ENCODE results near the gene COL6A1.

Gene COL6A1

GRCh38 chr21:46006547-46007491, 25.2 kb downstream of the COL6A1 start:
- DNase-seq: no peak

- no peak for DNase-seq
These were observed 25.9 kb downstream of the COL6A1 start for GRCh38 chr21:46007492-46007868.

- no peak for DNase-seq
These were observed 27.5 kb downstream of the COL6A1 start for GRCh38 chr21:46008893-46009621.

DNA sequence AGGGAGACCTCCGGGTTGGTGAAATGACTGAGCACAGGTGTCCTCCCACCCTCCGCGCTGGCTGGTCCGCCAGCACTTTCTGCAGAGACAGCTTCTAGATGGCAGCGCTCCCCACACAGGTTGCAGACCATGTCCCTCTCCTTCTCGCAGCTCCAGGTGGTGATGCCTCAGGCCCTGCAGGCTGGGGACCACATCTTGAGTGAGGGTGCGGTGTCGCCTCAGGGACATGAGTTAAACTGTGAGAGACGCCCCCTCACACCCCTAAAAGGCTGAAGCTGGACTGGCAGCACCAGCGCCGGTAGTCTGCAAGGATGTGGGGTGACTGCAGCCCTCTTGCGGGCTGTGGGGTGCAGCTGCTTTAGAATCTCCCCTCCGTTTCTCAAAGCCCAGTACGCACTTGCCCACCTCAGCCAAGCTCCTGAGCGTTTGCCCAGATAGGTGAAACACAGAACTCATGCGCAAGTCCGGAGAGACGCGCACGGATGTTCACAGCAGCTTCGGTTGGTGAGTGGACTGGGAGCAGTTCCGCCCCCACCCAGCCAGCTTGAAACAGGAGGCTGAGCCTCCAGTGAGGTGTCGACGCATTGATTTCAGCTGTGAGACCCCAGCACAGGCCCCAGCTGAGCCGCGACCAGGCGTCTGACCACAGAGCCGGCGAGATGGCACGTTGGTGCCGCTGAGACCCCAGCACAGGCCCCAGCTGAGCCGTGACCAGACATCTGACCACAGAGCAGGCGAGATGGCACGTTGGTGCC, 28.6 kb downstream of the COL6A1 start:
- no peak for DNase-seq

GRCh38 chr21:46011267-46011967, 29.8 kb downstream of the COL6A1 start:
- no peak for DNase-seq

DNA sequence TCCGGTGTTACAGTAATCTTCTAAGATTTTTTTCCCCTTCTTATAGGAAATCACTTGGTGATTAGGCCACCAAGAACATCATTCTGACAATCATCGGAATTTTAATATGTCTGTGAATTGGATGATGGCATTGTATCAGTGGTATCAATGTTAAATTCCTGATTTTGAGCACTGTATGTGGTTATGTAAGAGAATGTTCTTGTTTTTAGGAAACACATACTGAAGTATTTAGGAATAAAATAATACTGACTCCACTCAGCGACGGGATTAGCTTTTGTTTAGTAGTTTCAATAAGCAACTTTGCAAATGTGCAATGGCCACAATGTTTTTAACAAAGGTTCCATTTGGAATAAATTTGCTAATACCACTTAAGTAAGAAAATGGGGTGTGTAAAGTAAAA, 30.6 kb downstream of the COL6A1 start:
- DNase-seq: no peak

GRCh38 chr21:46014828-46015227, 33.3 kb downstream of the COL6A1 start:
- no peak for DNase-seq

DNA sequence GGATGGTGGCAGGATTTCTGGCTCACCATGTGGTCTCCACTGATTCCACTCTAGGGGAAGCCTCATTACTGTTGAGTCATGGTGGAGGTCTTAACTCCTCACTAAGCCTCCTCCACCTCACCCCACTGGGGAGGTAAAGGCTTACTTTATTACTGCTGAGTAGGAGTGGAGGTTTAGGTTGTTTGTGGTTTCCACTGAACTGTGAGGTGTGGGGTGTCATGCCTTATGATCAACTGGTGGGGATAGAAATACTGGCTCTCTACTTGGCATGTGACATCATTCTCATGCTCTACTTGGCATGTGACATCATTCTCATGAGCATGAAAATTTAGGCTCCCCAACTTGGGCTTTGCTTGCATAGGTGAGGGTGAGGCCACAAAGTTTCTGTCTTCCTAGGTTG, 35.6 kb downstream of the COL6A1 start:
- no peak for DNase-seq

- no peak for DNase-seq
These were observed 36.1 kb downstream of the COL6A1 start for GRCh38 chr21:46017695-46018094.

DNA sequence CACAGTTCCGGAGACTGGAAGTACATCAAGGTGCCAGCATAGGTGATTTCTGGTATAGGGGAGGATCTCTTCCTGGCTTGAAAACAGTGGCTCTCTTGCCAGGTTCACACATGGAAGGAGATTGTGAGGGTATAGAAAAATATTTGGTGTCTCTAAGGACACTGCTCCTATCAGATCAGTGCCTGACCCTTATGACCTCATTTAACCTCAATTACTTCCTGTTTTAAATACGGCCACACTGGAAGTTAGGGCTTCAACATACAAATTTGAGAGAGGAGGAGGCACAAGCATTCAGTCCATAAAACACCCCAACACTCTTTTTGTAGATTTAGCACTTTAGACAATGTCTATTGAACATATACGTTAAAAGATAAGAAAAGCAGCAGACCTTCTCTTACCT, 37.0 kb downstream of the COL6A1 start:
- no peak for DNase-seq

DNA sequence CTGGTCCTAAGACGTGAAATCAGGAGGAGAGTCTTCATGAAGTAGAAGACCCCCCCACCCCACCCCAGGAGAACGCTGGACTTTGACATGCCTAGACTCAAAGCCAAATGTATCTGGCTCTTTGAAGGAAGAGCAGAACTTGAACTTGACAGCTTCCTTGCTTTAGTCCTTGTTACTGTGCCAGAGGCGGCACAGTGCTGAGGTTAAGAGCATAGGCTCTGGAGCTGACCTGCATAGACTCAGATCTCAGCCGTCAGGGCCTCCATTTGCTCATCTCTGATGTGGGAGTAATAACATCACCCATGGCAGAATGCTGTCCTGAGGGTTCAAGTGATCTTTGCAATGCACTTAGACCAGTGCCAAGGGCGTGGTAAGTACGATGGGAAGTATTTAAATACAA, 39.0 kb downstream of the COL6A1 start:
- no peak for DNase-seq

DNA sequence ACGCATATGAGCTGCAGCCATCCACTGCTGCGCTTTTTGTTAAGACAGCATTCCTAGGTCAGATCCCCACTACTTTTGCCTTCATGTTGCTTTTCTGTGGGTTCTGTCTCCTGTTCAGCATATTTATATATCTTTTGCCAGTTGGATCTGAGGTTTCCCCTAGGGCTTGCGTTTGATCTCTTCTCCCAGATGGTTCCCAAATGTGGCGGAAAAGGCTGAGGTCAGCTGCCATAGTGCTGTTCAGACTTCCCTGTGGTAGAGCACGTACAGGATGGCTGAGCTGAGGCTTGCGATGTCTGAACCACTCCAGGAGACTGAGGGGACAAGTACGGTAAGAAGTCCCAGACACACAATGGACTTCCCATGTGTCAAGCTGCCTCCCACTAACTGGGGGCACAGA, 39.8 kb downstream of the COL6A1 start:
- no peak for DNase-seq

DNA sequence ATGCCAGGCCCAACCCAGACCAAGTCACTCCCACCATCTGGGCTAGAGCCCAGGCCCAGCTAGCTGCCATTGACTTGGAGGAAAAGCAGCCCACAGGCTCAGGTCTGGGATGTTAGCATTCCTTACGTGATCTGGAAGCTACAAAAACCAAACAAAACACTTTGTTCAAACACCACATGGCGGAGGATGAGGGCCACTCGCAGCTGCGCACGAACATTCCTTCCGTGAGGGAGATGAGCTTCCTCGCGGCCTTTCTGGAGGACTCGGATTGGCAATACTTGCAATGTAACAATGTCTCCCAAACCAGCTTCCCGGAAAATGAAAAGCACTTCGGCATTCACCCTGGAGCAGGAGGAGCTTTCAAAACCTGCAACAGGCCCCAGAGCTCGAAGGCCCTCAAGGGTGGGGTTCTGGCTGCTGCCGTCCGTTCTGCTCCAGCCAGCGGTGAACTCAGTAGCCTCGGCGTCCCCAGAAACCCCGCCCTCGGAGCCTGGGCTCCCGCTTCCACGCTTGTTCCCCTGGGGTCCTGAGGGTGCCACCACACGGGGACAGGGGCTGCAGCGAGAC, 40.5 kb downstream of the COL6A1 start:
- no peak for DNase-seq

DNA sequence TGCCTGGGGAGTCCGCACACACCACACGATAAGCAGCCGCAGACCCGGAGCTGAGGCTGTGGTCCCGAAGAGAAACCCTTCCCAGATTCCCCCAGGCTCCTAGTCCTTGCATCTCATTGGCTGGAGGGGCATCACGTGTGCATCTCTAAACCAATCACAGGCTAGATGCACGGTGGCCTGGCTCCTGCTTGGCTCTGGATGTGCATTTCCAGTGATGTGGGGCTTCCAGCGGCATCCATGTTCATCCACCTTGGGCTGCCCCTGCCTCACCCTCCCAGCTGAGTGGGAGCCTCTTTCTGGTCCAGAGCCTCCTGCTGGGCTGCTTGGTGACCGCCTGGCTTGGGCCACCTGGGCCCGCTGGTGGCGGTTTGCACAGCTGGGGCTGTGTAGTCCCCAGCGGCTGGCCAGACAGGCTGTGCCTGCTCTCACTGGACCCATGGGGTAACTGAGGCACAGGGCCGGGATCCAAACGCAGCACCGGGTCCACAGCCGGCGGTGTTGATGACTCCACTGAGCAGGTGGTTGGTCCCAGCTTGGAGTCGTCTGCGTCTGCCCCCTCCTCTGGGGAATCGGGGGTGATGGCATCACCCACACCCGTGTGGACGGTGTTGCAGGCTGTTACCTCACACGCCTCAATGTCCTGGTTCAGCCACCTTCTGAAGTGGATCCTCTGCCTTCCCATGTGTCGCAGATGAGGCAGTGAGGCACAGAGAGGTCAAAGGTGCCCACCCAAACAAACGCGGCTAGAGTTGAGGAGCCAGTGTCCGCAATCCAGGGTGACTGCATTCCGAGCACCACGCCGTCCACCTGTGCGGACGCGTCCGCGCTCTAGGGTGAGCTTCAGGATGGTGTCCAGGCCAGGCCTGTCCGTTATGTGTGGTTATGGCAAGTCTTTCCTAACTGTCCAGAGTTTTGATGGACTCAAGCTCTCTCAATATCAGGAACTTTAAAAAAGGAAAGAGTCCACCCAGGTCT, 41.3 kb downstream of the COL6A1 start:
- DNase-seq: peak; percentile 64 to 78

- DNase-seq: no peak
These were observed 42.0 kb downstream of the COL6A1 start for GRCh38 chr21:46023555-46023954.

DNA sequence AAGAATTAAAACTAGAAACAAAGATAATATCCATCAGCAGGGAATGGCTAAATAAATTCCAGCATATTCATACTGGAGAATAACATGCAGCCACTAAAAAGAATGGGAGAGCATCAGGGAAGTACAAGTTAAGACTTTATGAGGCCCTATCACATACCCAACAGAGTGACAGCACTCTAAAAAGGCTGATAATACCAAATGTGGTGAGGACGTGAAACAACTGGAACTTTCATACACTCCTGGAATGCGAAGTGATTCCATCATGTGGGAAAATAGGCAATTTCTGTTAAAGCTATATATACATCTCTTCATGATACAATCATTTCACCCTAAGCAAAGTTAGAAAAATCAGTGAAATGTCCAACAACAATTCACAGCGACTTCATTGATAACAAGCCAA, 42.6 kb downstream of the COL6A1 start:
- DNase-seq: no peak

GRCh38 chr21:46025113-46025770, 43.7 kb downstream of the COL6A1 start:
- no peak for DNase-seq

DNA sequence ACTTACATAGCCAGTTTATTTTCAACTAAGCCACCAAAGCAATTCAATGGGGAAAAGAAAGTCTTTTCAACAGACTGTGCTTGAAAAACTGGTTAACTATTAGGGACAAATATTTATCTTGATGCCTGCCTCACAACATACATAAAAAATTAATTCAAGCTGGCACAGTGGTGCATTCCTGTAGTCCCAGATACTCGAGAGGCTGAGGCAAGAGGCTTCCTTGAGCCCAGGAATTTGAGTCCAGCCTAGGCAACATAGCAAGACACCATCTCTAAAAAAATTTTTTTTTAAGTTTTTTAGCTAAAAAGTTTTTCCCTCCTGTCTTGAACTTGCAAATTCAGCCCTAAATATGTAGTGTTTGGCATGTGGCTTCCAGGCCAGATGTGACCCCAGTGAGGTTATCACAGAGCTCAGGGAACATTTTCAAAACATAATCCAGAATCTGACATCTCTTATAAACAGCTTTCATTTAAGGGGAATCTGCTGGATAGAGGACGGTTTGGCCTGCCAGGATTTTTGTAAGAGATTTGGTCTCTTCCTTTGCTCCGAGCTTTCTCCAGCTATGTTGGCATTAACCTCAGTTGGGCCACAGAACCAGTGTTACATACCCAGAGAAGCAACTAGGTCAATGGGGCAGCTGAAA, 46.4 kb downstream of the COL6A1 start:
- no peak for DNase-seq

- no peak for DNase-seq
These were observed 47.1 kb downstream of the COL6A1 start for GRCh38 chr21:46028573-46029091.
